HTR-8/SVneo (cell line): Measurements from ENCODE around the gene DOCK3.
"Not testable (repeated sequence)": the region's sequence is repeated elsewhere in the genome, so short reads cannot be mapped to it uniquely, and the experiment has no call there.

Source experiments
- DNase-seq: peaks from one replicate; pipeline ENCODE4 v3.0.0; 2011; ENCODE audit warnings: low spot score, mixed read lengths; ENCODE audit not compliant: insufficient read length
- FAIRE-seq: peaks from 2 replicates; lab custom pipeline; 2011; peaks lifted over from hg19 to GRCh38; lab: Jason Lieb, UNC

The DOCK3 gene

DNA sequence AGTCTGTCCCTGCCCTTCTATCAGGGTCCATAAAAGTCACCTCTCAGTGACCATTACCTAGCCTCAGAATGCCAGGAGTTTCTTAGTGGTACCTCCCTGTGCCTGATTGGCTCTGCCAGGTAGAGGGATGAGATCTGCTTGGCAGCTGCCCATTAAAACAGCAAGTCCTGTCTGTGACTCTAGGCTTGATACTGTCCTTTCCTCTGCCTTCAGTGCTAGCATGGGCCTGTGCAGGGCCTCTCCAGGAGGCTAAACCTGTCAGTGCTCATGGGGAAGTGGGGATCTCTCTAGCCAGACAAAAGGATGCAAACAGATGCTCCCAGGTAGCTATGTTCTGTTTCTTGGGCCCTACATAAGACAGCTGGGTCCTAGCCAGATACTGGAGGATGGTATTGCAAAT lies 700.4 kb downstream of the DOCK3 start:
- FAIRE-seq (no peak), DNase-seq (no peak)

DNA sequence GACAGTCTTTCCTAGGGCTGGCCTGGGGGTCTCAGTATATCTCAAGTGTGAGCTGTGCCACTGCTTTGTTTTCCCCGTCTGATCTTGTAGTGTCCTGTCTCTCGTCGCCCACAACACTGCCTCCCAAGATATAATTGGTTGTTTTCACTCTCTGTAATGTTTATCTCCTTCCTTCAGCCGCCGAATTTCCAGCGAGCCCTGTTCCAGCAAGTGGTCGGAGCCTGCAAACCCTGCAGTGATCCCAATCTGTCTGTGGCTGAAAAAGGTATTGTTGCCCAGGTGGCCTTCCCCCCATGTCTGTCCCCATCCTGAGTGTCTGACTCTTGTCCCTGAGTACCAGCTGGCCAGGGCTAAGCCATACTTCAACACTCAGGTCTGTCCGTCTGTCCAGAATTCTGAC lies 700.8 kb downstream of the DOCK3 start:
- no peak for FAIRE-seq
- DNase-seq = no peak

DNA sequence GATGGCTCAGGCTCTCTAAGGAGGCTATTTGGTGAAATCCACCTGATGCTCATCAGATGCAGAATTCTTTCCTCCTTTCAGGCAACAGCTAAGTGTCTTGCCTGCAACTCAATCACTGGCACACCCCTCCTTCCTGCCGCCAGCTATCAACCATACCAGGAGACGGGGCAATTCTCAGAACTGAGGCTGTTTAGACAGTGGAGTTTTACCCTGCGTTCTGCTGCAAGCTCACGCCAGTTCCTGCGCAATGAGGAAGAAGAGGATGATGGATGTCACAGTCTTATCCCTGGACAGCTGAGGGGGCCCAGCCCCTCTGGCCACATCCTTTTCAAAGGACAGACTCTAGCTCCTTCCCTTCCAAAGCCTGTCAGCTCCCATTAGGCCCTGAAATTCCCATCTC lies 703.3 kb downstream of the DOCK3 start:
- DNase-seq (no peak), FAIRE-seq (no peak)

DNA sequence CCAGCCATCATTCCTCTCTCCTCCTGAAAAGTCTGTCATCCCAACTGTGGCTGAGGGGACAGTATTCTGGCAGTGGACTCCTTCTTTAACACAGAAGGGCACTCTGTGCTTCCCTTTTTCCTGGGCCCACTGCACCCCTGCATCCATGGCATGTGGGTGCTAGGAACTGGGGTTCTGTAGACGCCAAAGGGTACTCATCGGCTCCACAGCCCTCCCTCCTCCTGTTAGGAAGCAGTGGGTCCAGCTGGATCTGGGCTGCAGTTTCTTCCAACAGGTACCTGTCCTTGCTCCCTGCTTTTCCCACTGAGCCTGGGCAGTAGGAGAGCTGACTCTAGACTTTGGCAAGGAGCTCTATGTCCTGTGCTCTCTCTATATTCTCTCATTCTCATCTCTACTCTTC lies 704.0 kb downstream of the DOCK3 start:
- FAIRE-seq = no peak
- DNase-seq = no peak

DNA sequence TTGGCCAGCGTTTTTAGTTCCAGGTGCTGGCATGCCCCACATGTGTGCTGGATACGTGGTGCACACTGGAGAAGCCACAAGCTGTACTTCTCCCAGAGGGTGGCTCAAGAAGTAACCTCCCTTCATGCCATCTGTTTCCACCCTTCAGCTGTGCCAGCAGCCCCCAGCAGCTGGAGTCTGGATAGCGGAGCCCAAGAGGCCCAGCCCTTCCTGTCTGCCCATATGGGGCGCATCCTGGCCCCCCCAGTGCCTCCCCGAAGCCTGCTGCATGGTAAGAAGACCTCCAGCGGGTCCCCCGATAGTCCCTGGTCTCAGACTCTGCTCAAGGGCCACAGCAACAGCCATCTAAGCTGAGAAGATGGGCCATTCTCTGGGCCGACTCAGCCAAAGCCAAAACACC lies 704.6 kb downstream of the DOCK3 start:
- FAIRE-seq (no peak), DNase-seq (no peak)

DNA sequence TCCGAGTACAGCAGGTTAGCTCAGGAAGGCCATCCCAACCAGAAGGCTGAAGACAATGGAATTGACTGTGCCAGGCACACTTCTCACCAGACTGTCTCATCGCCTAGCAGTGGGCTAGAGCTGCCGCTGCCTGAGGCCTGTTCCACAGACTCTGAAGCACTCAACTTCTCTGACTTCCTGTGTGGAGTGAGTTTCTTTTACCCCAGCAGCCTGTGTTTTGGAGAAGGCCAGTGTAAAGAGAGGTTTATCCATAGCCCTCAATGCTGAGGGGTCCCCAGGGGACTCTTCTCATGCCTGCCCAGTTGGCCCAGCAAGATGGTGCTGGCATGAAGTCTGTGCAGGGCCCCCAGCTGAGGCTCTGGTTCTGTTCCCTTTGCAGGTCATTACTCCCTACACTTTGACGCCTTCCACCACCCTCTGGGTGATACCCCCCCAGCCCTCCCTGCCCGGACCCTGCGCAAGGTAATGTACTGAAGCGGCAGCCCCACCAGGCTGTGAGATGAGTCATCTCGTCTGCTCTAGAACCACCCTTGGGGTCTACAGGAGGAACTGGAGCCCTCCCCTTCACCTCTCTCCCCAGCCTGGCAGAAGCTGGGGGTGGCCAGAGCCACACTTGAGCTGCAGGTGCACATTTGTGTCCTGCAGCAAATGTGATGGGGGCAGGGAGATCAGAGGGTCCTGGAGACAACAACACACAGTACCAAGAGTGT lies 705.2 kb downstream of the DOCK3 start:
- no peak for FAIRE-seq
- DNase-seq = no peak

DNA sequence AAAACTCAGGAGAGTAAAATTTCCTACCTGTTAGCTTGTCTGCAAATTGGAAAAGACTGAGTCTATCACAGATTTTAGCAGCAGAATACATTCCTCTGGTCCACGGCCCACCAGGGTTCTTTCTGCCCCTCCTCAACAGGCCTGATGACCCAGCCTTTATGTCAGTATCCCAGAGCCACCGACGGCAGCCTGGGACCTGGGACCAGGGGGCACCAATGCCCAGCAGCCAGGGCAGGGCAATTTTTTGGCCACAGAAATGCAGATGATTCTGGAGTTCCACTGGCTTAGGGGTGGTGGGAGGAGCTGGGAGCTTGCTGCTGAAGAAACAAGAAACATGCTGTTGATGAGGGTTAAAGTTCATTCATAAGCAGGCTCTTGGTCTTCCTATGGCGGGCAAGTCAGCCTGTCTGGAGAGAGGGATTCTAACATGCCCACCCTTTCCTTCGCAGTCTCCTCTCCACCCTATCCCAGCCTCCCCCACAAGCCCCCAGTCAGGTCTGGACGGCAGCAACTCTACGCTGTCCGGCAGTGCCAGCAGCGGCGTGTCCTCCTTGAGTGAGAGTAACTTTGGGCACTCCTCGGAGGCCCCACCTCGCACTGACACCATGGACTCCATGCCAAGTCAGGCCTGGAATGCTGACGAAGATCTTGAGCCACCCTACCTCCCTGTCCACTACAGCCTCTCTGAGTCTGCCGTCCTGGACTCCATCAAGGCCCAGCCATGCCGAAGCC lies 706.0 kb downstream of the DOCK3 start:
- no peak for FAIRE-seq

DNA sequence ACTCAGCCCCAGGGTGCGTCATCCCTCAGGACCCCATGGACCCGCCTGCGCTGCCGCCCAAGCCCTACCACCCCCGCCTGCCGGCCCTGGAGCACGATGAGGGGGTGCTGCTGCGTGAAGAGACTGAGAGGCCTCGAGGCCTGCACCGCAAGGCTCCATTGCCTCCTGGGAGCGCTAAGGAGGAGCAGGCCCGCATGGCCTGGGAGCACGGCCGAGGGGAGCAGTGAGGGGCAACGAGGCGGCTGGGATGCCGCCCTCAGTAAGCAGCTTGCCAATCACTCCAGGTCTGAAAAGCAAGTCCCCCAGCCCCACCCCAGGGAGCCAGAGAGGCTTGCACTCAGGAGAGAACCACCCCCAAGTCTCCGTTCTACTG lies 706.6 kb downstream of the DOCK3 start:
- DNase-seq (no peak), FAIRE-seq (no peak)

More for the DNA sequence above, 706.0 kb downstream of the DOCK3 start:
- DNase-seq = no peak

DNA sequence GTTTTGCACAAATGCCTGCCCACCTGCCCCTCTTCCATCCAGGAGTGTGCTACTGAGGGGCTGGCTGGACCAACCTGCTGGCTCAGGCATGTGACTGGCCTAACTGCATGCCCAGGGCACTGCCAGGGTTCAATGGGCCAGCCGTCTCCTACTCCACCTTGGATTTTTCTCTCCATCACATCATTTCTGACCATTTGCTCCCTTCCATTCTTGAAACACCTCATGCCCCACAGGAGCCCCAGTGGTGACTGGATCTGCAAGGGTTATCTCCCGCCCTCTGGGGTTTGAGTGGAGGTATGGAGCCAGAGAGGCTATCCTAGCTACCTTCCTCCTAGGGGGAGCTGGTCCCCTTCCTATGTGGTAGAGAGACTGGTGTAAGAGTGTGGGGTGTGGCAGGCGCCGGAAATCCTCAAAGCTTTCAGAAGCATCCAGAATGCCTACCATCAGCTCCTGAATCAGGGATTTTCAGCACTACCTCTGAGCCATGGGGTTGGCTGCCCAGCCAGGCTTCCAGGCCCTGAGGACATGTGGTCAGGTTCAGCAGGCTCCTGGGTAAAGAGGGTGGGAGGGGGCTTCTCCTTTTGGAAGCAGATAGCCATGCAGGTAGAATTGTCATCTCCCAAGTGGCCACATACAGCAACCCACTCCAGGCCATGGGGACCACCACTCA lies 707.5 kb downstream of the DOCK3 start:
- DNase-seq (no peak), FAIRE-seq (no peak)

DNA sequence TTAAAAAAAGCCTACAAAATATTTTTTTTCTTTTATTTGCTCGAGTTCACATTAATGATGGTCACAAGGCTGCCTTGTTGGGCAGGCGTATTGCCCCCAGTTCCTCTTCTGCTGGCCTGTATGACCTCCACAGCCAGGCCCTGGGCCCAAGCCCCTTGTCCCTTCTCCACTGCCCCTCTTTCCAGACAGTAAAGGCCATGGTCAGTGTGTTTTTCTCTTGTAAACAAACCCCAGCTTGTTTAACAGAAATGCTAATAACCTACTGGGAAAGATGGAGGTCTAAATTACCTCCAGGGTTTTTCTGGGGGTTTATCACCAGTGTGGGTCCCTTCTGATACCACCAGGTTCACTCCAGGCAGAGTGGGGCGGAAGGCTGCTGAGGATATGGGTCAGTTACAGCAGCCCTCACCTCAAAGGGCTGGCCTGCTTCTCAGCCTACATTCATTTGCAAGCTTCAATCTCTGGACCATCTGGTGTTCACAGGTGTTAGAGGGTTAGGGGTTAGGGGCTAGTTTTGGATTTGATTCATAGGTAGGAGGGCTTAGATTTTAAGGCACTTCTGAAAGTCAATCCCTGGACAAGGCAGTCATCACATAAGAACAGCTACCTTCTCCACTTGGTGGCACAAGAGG lies 708.3 kb downstream of the DOCK3 start:
- FAIRE-seq (no peak), DNase-seq (no peak)

DNA sequence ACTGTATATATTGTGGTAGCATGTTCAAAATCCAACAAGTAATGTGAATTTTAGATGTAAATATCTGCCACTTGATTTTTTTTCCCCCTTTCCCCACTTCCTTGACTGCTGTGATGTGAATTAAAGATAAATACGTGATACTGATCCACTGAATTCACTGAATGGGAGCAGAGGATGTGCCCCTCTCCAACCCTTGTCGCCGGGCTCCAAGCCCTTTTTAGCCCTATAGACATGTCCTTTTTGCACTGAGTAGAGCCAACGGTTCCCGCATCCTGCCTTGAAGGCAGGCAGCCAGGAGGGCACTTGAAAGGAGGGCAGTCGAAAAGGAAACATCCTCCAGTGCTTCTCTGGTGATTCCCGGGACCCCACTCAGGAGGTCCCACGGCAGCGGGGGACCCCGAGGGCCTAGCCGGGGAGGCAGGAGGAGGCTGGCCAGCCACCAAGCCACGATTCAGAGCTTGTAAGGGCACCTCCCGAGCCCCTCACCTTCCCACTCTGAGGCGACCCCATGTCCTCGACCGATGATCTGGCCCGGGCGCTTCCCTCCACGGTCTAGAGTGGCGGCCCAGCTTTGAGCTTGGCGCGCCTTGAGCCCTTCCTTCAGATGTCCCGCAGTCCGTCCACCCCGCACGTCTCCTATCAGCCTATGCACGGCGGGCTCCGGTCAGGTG lies 709.5 kb downstream of the DOCK3 start:
- DNase-seq (no peak), FAIRE-seq (no peak)

DNA sequence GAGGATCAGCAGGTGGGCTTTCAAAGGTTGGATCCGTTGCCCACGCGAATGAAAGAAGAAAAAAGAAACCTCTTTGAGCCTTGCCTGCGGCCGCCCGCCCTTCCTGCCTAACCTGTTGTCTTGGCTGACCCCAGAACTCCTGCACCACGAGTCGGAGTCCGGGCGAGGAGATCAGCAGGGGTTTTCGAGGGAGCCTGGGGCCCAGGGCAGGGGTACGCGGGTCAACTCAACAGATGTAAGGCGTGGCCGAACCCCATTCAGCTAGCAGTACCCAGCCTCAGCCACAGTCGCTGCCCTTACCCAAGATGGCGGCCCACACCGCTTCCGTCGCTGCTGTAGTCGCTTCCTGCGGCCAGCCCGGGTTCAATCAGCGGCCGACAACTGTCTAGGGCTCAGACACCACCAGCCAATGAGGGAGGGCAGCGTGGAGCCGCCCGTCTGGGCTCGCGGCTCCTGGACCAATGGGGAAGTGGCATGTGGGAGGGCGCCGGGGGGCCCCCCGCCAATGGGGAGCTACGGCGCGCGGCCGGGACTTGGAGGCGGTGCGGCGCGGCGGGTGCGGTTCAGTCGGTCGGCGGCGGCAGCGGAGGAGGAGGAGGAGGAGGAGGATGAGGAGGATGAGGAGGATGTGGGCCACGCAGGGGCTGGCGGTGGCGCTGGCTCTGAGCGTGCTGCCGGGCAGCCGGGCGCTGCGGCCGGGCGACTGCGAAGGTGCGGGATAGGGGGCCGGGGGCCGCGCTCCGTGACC lies 710.2 kb downstream of the DOCK3 start, which contains the start of gene MANF:
TSS of gene MANF (plus strand) at position 566 of the 748 bp plus-strand sequence. CDS start at position 618, 52 bp downstream.
- peak; percentile 99 for DNase-seq
- FAIRE-seq = peak; percentile 99

DNA sequence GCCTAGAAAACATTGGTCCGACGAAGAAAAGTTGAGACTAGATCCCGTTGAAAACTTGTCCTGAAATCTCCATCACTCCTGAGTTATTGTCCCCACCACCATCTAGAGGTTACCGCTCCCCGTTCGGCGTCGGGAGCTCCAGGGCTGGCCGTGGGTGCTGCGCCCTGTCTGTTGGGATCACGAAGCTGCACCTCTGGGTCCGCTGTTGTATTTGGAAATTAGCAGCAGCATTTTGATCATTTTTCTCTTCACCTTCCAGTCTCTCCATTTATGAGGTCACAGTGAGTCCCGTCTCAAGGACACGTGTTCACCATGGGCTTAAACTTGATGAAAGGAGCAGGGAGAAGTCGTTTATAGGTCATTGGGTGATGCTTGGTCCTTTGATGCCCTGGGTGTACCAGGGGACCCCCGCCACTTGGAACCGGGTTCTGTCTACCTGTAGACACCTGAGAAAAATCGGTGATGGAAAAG lies 710.9 kb downstream of the DOCK3 start:
- DNase-seq (no peak), FAIRE-seq (peak; percentile 49)

DNA sequence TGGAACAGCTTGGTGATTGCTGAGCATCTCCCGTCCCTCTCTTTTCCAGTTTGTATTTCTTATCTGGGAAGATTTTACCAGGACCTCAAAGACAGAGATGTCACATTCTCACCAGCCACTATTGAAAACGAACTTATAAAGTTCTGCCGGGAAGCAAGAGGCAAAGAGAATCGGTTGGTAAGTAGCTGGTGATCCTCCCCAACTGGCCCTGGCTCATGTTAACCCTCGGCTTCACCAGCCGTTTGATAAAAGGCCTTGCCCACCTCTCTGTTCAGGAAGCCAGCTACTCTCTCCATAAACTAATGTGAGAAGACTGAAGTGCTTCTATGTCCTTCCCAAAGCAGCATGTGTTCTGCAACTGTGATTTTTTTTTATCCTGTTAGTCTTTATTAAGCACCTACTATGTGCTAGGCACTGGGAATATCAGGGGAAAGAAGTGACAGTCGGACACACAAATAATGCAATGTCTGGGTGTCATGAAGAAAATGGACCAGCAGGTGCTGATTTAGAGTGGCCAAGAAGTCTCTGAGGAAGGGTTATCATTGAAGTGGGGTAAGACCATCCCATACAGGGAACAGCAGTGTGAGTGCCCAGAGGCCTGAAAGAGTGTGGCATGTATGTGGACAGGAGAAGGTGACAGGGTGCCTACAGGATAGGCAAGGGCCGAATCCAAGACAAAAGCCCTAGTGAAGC lies 711.6 kb downstream of the DOCK3 start:
- DNase-seq (no peak), FAIRE-seq (no peak)

DNA sequence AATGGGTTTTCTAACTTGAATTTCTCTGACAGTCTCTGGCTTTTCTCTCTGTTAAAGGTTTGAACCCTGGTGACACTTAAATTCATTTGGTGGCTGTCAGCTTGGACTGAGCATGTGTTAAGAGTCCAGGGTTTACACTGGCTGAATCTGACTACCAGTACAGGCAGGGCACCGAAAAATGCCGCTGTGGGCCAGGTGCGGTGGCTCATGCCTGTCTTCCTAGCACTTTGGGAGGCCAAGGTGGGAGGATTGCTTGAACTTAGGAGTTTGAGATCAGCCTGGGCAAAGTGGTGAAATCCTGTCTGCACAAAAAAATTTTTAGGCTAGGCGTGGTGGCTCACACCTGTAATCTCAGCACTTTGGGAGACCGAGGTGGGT lies 712.1 kb downstream of the DOCK3 start:
- FAIRE-seq (no peak), DNase-seq (no peak)

DNA sequence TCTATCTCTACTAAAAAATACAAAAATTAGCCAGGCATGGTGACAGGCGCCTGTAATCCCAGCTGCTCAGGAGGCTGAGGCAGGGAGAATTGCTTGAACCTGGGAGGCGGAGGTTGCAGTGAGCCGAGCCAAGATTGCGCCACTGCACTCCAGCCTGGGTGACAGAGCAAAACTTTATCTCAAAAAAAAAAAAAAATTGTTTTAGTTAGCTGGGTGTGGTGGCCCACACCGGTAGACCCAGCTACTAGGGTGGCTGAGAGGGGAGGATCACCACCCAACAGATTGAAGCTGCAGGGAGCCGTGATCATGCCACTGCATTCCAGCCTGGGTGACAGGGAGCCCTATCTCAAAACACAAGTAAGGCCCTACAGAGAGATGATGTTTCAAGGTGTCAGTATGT lies 712.6 kb downstream of the DOCK3 start:
- FAIRE-seq, DNase-seq: not testable (repeated sequence)

DNA sequence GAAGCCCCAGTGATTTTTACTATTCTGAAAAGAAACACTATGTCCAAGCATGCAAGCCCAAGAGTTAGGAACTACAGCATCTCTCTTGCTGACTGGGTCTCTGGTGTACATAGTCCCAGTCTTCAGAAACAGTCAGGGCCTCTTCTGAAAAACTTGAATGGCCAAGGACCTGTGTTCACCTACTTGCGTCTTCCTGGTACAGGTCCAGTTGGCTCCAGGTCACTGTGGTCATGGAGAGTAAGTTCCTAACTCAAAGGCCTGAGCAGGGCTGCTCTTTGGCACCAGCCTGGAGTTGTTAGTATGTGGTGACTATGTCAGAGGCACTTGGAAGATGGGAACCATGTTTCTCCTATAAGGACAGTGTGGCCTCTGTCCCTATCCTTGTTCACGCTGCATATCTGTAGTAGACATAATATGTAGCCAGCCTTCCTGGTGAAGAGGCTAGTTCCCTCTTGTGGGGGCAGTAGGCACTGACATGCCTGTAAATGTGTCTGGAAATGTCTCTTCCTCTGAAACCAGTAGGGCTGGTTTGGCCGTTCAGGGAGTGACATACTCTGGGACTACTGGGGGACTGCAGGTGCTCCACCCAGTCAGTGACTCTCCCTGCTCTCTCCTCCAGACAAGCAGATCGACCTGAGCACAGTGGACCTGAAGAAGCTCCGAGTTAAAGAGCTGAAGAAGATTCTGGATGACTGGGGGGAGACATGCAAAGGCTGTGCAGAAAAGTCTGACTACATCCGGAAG lies 713.7 kb downstream of the DOCK3 start:
- FAIRE-seq = peak; percentile 68
- no peak for DNase-seq
